ENCODE data around the gene RET. TPM values are rescaled to one million over a fixed set of nuclear protein-coding genes. Genes with fewer than 3 reads are reported as not detected.

The RET gene
- total RNA-seq, 4 donors from 2014 or later, result 0.20 to 8.5 (median 0.70) TPM

DNA sequence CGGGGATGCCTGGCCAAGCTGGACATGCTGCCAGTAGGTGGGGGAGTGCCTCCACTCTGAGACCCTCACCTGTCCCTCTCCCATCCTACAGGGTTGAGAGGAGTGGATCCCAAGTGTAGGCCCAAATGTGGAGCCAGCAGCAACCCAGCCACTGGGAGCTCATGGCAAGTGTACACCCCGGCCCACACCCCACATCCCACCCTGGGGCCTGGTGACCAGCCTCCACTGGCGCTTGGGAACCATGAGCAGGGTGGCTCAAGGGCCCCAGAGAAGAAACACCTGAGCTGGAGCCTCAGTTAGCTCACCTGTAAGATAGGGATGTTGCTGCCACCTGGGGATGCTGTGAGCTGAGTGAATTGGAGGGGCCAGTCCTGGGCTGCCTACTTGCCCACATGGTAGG lies 10.4 kb upstream of the RET start:
- Histone ChIP-seq H3K36me3 (no peaks in the 10 kb centered on the region), H3K9me3 (no peaks in the 10 kb centered on the region), H3K27ac (no peak overlapping the region), H3K4me1 (peaks cover 0 to 7% (median 0%) of the 10 kb centered on the region in 4 donors), H3K4me3 (no peak overlapping the region), H3K27me3 (no peaks in the 10 kb centered on the region)
- 65 to 75% methylated on average over 2 to 3 of the region's 3 CpGs for WGBS, 2 donors
- no peak for DNase-seq (ENCODE audit: low spot score in 2 of 2)
- TF ChIP-seq POLR2A (IDR thresholded peaks at IDR 0.05) (no peak), EP300 (IDR thresholded peaks at IDR 0.05) (no peak)
- TF ChIP-seq, protein P1, sequence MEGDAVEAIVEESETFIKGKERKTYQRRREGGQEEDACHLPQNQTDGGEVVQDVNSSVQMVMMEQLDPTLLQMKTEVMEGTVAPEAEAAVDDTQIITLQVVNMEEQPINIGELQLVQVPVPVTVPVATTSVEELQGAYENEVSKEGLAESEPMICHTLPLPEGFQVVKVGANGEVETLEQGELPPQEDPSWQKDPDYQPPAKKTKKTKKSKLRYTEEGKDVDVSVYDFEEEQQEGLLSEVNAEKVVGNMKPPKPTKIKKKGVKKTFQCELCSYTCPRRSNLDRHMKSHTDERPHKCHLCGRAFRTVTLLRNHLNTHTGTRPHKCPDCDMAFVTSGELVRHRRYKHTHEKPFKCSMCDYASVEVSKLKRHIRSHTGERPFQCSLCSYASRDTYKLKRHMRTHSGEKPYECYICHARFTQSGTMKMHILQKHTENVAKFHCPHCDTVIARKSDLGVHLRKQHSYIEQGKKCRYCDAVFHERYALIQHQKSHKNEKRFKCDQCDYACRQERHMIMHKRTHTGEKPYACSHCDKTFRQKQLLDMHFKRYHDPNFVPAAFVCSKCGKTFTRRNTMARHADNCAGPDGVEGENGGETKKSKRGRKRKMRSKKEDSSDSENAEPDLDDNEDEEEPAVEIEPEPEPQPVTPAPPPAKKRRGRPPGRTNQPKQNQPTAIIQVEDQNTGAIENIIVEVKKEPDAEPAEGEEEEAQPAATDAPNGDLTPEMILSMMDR (IDR thresholded peaks at IDR 0.05), result no peak

DNA sequence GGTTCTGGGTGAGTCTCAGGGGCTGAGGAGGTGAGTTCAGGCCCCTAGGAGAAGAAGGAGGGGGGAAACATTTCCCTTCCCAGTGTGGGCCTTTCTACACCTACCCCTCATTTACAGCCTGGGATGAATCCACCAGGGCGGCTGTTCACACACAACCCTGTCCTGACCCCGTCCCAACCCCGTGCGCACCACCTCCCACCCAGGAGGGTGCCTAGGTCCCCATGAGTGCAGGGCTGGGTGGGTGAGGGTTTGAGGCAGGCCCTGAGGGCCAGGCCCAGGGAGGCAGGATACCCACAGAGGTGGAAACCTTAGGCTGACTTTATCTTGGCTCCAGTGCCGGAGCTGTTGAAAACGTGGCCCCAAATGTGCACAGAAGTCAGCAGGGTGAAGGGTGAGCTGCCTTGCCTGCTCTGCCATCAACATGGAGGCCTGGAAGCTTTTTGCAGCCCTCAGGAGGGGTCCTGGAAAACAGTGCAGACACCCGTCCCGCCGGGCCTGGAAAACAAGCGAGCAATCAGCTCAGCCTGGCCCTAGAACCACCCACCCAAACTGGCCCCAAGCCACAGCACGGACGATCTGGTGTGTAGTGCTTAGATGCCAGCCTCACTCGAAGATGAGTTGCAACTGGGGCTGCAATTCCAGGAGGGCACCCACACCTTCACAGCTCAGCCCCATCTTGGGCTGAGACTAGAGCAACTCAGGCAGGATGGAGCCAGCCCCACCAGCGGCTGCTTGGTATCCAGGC lies 9.3 kb upstream of the RET start:
- no peak for DNase-seq (ENCODE audit: low spot score in 2 of 2)
- Histone ChIP-seq H3K27ac (no peak overlapping the region), H3K4me3 (no peak overlapping the region), H3K4me1 (peaks cover 0 to 7% (median 0%) of the 10 kb centered on the region in 4 donors), H3K9me3 (no peaks in the 10 kb centered on the region), H3K36me3 (no peaks in the 10 kb centered on the region), H3K27me3 (no peaks in the 10 kb centered on the region)
- WGBS, 2 donors, result 69 to 71% methylated on average over 11 to 12 of the region's 14 CpGs
- no peak for TF ChIP-seq POLR2A (IDR thresholded peaks at IDR 0.05)
- TF ChIP-seq, protein P1 (IDR thresholded peaks at IDR 0.05), result no peak
- no peak for TF ChIP-seq EP300 (IDR thresholded peaks at IDR 0.05)

DNA sequence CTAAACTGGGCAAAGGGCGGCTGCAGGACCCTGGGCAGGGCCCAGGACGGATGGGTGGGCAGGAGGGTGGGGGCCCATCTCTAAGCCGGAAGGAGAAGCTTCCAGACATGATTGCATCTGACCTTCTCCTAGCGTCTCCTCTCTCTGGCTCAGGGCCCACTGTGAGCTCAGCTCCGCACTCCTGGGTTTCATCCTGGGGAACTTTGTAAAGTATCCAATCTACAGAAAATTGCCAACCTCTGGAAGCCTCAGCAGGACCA lies 8.8 kb upstream of the RET start:
- Histone ChIP-seq H3K27me3 (no peaks in the 10 kb centered on the region), H3K36me3 (no peaks in the 10 kb centered on the region), H3K9me3 (no peaks in the 10 kb centered on the region), H3K4me1 (peaks cover 0 to 7% (median 0%) of the 10 kb centered on the region in 4 donors), H3K27ac (no peak overlapping the region), H3K4me3 (no peak overlapping the region)
- TF ChIP-seq, protein P1 (IDR thresholded peaks at IDR 0.05), result no peak
- TF ChIP-seq POLR2A (IDR thresholded peaks at IDR 0.05) (no peak), EP300 (IDR thresholded peaks at IDR 0.05) (no peak)
- 42 to 63% methylated on average over 2 to 5 of the region's 5 CpGs for WGBS, 2 donors
- no peak for DNase-seq (ENCODE audit: low spot score in 2 of 2)

DNA sequence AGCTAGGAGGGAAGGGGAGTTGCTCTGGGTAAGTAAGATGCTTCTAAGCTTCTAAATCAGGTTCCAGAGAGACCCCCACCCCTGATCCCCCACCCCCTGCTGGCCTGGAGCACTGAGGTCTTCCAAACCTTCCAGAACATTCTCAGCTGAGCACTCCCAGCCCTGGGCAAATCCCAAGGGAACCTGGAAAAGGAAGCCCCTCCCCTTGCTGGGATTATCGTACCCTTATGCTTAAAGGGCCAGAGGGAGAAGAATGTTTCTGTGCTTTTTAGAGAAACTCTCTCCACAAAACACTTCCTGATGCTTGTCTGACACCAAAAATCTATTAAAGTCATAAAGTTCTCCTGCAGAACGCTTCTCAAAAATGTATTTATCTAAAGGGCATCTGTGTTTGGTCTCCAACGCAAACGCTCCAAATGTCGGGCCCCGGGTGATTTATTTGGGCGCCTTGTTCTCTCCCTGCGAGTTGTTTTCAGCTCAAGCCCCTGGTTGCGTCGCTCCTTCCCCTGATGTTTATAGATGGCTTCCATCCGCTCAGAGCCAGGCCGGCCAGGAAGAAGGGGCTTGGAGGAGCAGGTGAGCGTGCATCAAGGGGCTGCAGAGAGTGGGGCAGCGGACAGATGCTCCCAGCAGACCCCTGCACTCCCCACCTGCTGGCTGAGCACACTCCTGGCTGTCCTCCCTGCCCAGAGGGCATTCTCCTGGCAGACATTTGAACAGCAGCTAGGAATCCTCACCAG lies 8.2 kb upstream of the RET start:
- no peak for TF ChIP-seq POLR2A (IDR thresholded peaks at IDR 0.05)
- TF ChIP-seq, protein P1 (IDR thresholded peaks at IDR 0.05), result no peak
- no peak for TF ChIP-seq EP300 (IDR thresholded peaks at IDR 0.05)
- Histone ChIP-seq H3K27me3 (no peaks in the 10 kb centered on the region), H3K27ac (no peak overlapping the region), H3K4me3 (no peak overlapping the region), H3K36me3 (no peaks in the 10 kb centered on the region), H3K4me1 (peaks cover 0 to 7% (median 0%) of the 10 kb centered on the region in 4 donors), H3K9me3 (no peaks in the 10 kb centered on the region)
- WGBS, 2 donors, result 50 to 52% methylated on average over 14 of the region's 14 CpGs
- DNase-seq (ENCODE audit: low spot score in 2 of 2), result no peak

DNA sequence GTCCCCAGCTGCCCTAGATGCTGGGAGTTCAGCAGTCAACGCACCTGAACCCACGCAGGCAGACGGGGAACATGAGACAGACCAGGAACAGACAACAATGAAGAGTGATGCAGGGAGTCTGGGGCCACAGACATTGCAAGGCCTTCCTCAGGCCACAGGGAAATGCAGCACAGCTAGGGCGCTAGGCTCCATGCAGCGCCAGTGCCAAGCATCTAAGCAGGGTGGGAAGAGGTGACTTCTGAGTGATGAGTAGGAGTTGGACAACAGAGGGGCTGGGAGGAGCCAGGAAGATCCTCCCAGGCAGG lies 7.7 kb upstream of the RET start:
- no peak for DNase-seq (ENCODE audit: low spot score in 2 of 2)
- no peak for TF ChIP-seq POLR2A (IDR thresholded peaks at IDR 0.05)
- TF ChIP-seq, protein P1 (IDR thresholded peaks at IDR 0.05), result no peak
- no peak for TF ChIP-seq EP300 (IDR thresholded peaks at IDR 0.05)
- Histone ChIP-seq H3K27ac (no peak overlapping the region), H3K4me1 (peaks cover 0 to 7% (median 0%) of the 10 kb centered on the region in 4 donors), H3K9me3 (no peaks in the 10 kb centered on the region), H3K27me3 (peaks cover 0 to 4% of the 10 kb centered on the region in 2 donors), H3K36me3 (no peaks in the 10 kb centered on the region), H3K4me3 (no peak overlapping the region)
- 85 to 93% methylated on average over 5 of the region's 5 CpGs for WGBS, 2 donors

All from tibial nerve (tissue), 4 donors.